Thyroid gland (tissue), 4 donors: Measurements from ENCODE around the gene SLC17A2.

Source experiments
- CTCF ChIP-seq, 6 experiments: fragments of 200-600 bp in 3 of 6; fragments of 450-650 bp in 3 of 6; sonication (generic) in 3 of 6; IDR thresholded peaks; one replicate each; pipeline ENCODE4 v1.5.1; 2016 to 2019; ENCODE audit warnings: antibody characterized with exemption in 6 of 6, mild to moderate bottlenecking in 2 of 6, inconsistent platforms in 1 of 6, moderate library complexity in 1 of 6
- POLR2A ChIP-seq, 2 donors: fragments of 450-650 bp; IDR thresholded peaks; one replicate each; pipeline ENCODE4 v1.6.1; 2017; ENCODE audit warnings: antibody characterized with exemption in 2 of 2, mild to moderate bottlenecking in 2 of 2, moderate library complexity in 1 of 2

GRCh38 chr6:25954756-25955155 lies 24.3 kb upstream of the SLC17A2 start:
- TF ChIP-seq CTCF (IDR thresholded peaks at IDR 0.05) (no peak), POLR2A (IDR thresholded peaks at IDR 0.05) (no peak)
